Progenitor cell of endocrine pancreas (in vitro differentiated cells): ENCODE measurements around the gene TACR1. TPM values are rescaled to one million over a fixed set of nuclear protein-coding genes. Genes with fewer than 3 reads are reported as not detected.

Source experiments
- DNase-seq: peaks from one replicate; pipeline ENCODE4 v3.0.0; 2021; ENCODE audit warnings: low spot score; ENCODE audit not compliant: unreplicated experiment
- H3K27ac Mint-ChIP-seq: 2 replicates; pipeline ENCODE4 v1.8.0; 2021; ENCODE audit warnings: mild to moderate bottlenecking, moderate library complexity, mixed read lengths
- H3K27me3 Mint-ChIP-seq: 2 replicates; pipeline ENCODE4 v1.8.0; 2021; ENCODE audit warnings: mixed read lengths
- H3K36me3 Mint-ChIP-seq: 2 replicates; pipeline ENCODE4 v1.8.0; 2022; ENCODE audit warnings: mixed read lengths; ENCODE audit not compliant: insufficient read depth
- H3K4me1 Mint-ChIP-seq: 2 replicates; pipeline ENCODE4 v1.8.0; 2021; ENCODE audit warnings: low read depth, mixed read lengths
- H3K4me3 Mint-ChIP-seq: 2 replicates; pipeline ENCODE4 v1.8.0; 2021; ENCODE audit warnings: low read depth, mild to moderate bottlenecking, moderate library complexity, mixed read lengths
- H3K9me3 Mint-ChIP-seq: 2 replicates; pipeline ENCODE4 v1.8.0; 2021; ENCODE audit warnings: low read depth, mixed read lengths
- total RNA-seq: library from RNA; stranded (reverse); gene quantifications from 2 replicates; pipeline ENCODE4 v1.2.1, GENCODE V29; 2021
- TF ChIP-seq, protein P1 (sequence below): fragments of 200-600 bp; sonication (generic); IDR thresholded peaks from one replicate; pipeline ENCODE4 v1.5.0; 2021; ENCODE audit warnings: antibody characterized with exemption, mild to moderate bottlenecking; ENCODE audit not compliant: unreplicated experiment

TACR1 gene
- total RNA-seq, 1 donor from 2014 or later: 0.55 TPM

DNA sequence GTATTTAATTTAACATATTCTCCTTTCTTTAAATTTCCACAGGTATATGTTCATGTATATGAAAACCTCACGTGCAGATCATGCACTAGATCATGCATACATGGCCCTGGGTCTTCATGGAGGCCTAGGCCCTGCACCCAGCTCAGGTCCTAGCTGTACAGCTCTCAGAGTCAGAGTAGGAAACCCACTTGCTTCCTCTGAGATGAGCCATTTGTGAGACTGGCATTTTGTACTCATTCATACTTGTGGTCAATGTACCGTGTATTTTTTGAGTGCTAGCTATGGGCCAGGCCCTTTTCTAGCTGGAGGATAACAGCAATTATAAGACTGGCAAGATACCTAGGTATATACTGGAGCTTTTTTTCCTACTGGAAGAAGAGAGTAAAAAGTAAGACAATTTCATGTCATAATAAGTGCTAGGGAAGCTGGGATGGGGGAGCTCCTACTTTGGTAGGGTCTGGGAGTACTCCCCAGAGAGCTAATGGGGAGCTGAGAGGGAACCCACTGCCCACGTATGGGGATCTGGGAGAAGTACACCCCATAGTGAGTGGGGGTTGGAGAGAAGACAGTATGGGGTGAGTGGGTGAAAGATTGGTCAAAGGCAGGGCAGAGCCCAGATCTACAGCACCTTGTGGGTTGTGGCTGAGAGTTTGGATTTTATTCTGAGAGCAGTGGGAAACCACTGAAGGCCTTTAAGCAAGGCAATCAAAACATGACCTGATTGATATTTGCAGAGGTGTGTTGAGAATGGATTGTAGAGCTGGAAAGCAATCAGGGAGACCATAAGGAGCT is 168.9 kb downstream of the TACR1 start:
- H3K27me3 Mint-ChIP-seq: no peaks in the 10 kb centered on the region
- DNase-seq: no peak
- no peaks in the 10 kb centered on the region for H3K9me3 Mint-ChIP-seq
- no peak overlapping the region for H3K27ac Mint-ChIP-seq
- no peaks in the 10 kb centered on the region for H3K4me1 Mint-ChIP-seq
- no peak overlapping the region for H3K4me3 Mint-ChIP-seq
- H3K36me3 Mint-ChIP-seq: no peaks in the 10 kb centered on the region
- TF ChIP-seq, protein P1, sequence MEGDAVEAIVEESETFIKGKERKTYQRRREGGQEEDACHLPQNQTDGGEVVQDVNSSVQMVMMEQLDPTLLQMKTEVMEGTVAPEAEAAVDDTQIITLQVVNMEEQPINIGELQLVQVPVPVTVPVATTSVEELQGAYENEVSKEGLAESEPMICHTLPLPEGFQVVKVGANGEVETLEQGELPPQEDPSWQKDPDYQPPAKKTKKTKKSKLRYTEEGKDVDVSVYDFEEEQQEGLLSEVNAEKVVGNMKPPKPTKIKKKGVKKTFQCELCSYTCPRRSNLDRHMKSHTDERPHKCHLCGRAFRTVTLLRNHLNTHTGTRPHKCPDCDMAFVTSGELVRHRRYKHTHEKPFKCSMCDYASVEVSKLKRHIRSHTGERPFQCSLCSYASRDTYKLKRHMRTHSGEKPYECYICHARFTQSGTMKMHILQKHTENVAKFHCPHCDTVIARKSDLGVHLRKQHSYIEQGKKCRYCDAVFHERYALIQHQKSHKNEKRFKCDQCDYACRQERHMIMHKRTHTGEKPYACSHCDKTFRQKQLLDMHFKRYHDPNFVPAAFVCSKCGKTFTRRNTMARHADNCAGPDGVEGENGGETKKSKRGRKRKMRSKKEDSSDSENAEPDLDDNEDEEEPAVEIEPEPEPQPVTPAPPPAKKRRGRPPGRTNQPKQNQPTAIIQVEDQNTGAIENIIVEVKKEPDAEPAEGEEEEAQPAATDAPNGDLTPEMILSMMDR: no peak

- TF ChIP-seq, protein P1: no peak
- Mint-ChIP-seq H3K27me3 (no peaks in the 10 kb centered on the region), H3K36me3 (no peaks in the 10 kb centered on the region)
Observed at GRCh38 chr2:75027886-75028285, 171.4 kb downstream of the TACR1 start.

GRCh38 chr2:75025633-75026380 is 173.5 kb downstream of the TACR1 start:
- Mint-ChIP-seq H3K36me3 (no peaks in the 10 kb centered on the region), H3K27me3 (no peaks in the 10 kb centered on the region), H3K4me3 (no peak overlapping the region), H3K27ac (no peak overlapping the region), H3K9me3 (no peaks in the 10 kb centered on the region), H3K4me1 (peaks cover 2% of the 10 kb centered on the region)
- TF ChIP-seq, protein P1: no peak
- no peak for DNase-seq

More at GRCh38 chr2:75027886-75028285, 171.4 kb downstream of the TACR1 start:
- no peaks in the 10 kb centered on the region for H3K4me1 Mint-ChIP-seq
- no peak overlapping the region for H3K4me3 Mint-ChIP-seq
- H3K27ac Mint-ChIP-seq: no peak overlapping the region
- no peak for DNase-seq
- H3K9me3 Mint-ChIP-seq: no peaks in the 10 kb centered on the region

GRCh38 chr2:75025216-75025615 is 174.1 kb downstream of the TACR1 start:
- Mint-ChIP-seq H3K27me3 (no peaks in the 10 kb centered on the region), H3K27ac (no peak overlapping the region)

More at GRCh38 chr2:75025216-75025615, 174.1 kb downstream of the TACR1 start:
- TF ChIP-seq, protein P1: no peak
- no peak overlapping the region for H3K4me3 Mint-ChIP-seq
- H3K36me3 Mint-ChIP-seq: no peaks in the 10 kb centered on the region
- peaks cover 2% of the 10 kb centered on the region for H3K4me1 Mint-ChIP-seq
- H3K9me3 Mint-ChIP-seq: no peaks in the 10 kb centered on the region
- no peak for DNase-seq
